ENCODE results near the gene CDK5. TPM values are rescaled to one million over a fixed set of nuclear protein-coding genes. Genes with fewer than 3 reads are reported as not detected.

CDK5 gene
- total RNA-seq, 1 donor: 17.0 TPM

GRCh38 chr7:151005566-151005965, 52.1 kb downstream of the CDK5 start:
- Histone ChIP-seq H3K27me3 (ENCODE audit: insufficient read depth, low read length) (no peaks in the 10 kb centered on the region), H2AFZ (ENCODE audit: low read length) (no peak overlapping the region), H3K9me3 (ENCODE audit: low read depth, low read length) (no peaks in the 10 kb centered on the region), H3K36me3 (ENCODE audit: insufficient read depth, low read length) (no peaks in the 10 kb centered on the region), H3K4me3 (ENCODE audit: insufficient read depth, low read length) (no peak overlapping the region), H3K27ac (ENCODE audit: low read depth, low read length) (no peak overlapping the region), H3K4me1 (ENCODE audit: insufficient read depth, low read length) (no peaks in the 10 kb centered on the region), H3K4me2 (ENCODE audit: insufficient read depth, low read length) (no peak overlapping the region), H4K20me1 (ENCODE audit: insufficient read depth, low read length) (no peaks in the 10 kb centered on the region), H3K79me2 (ENCODE audit: insufficient read depth, low read length) (no peaks in the 10 kb centered on the region)
- no peak for TF ChIP-seq CTCF (IDR thresholded peaks at IDR 0.05; ENCODE audit: extremely low read depth, low read depth, low read length)
- DNase-seq (ENCODE audit: insufficient read length, low spot score, missing footprints): no peak

Other genes with a start within 250 kb of the CDK5 start
- not detected in 2 replicates for gene AOC1, start 205.4 kb downstream of the CDK5 start, total RNA-seq
- not detected in 2 replicates for gene KCNH2, start 79.6 kb downstream of the CDK5 start, total RNA-seq
- not detected in 2 replicates for gene NOS3, start 66.9 kb downstream of the CDK5 start, total RNA-seq
- not detected in 2 replicates for gene ATG9B, start 33.4 kb downstream of the CDK5 start, total RNA-seq
- gene ABCB8, start 29.4 kb downstream of the CDK5 start, total RNA-seq: 32.6 and 35.1 TPM in 2 replicates
- gene ASIC3, start 9.4 kb downstream of the CDK5 start, total RNA-seq: under 0.01 and 0.29 TPM in 2 replicates
- gene SLC4A2, start 1.7 kb upstream of the CDK5 start, total RNA-seq: 52.2 and 61.5 TPM in 2 replicates
- 87.6 and 95.2 TPM in 2 replicates for gene FASTK, start 22.9 kb upstream of the CDK5 start, total RNA-seq
- 17.4 and 18.1 TPM in 2 replicates for gene TMUB1, start 25.6 kb upstream of the CDK5 start, total RNA-seq
- gene AGAP3, start 28.6 kb upstream of the CDK5 start, total RNA-seq: 39.8 and 45.7 TPM in 2 replicates
- gene GBX1, start 109.8 kb upstream of the CDK5 start, total RNA-seq: not detected in 2 replicates
- gene ASB10, start 129.4 kb upstream of the CDK5 start, total RNA-seq: not detected in 2 replicates
- not detected in 2 replicates for gene H2BK1, start 152.6 kb upstream of the CDK5 start, total RNA-seq
- 55.1 and 65.9 TPM in 2 replicates for gene ABCF2, start 169.3 kb upstream of the CDK5 start, total RNA-seq
- gene CHPF2, start 174.6 kb upstream of the CDK5 start, total RNA-seq: 77.5 and 83.2 TPM in 2 replicates
- gene SMARCD3, start 190.8 kb upstream of the CDK5 start, total RNA-seq: 37.4 and 40.2 TPM in 2 replicates